ENCODE data around the gene SH2D7. TPM values are rescaled to one million over a fixed set of nuclear protein-coding genes. Genes with fewer than 3 reads are reported as not detected.
A peak's percentile ranks its signal among the peaks of the same experiment; 100 is the strongest.

Gene SH2D7
- total RNA-seq, 1 donor from 2014 or later: not detected

DNA sequence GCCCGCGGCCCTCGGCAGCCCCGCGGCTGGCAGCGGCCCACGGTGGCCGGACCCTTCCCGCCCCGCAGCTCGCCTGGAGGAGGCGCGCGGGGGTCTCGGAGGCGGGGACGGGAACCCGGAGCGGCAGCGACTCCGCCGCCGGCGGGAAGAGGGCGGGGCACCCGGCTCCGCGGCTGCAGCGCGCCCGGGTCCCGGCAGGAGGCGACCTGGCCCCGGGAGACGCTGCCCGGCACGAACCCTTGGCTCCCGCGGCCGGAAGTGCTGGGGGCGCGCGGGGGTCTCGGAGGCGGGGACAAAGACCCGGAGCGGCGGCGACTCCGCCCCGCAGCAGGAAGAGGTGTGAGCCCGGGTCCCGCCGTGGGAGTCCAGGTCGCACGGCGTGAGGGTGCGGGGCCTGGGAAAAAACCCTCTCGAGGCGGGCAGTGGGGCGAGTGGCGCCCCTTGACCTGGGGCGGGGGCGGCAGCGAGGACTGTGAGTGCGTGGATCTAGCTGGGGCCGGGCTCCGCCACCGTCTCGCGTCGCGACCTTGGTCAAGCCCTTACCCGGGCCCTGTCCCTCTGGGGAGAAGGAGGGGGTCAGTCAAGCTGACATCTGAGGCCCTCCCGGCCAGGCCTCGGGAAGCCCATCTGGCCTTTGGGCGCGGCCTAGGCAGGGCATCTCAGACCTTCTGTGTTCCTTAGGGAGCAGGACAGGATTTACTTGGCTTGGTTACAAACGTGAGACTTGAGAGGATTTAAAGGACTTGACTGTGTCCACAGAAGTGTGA is 39.1 kb downstream of the SH2D7 start, which contains the start of gene CIB2:
Gene CIB2 (minus strand): TSS at position 151 of the 767 bp plus-strand sequence. CDS start 230 bp downstream, outside the sequence.
- no peaks in the 10 kb centered on the region for H3K9me3 Mint-ChIP-seq (ENCODE audit: low read depth)
- TF ChIP-seq, protein P1, sequence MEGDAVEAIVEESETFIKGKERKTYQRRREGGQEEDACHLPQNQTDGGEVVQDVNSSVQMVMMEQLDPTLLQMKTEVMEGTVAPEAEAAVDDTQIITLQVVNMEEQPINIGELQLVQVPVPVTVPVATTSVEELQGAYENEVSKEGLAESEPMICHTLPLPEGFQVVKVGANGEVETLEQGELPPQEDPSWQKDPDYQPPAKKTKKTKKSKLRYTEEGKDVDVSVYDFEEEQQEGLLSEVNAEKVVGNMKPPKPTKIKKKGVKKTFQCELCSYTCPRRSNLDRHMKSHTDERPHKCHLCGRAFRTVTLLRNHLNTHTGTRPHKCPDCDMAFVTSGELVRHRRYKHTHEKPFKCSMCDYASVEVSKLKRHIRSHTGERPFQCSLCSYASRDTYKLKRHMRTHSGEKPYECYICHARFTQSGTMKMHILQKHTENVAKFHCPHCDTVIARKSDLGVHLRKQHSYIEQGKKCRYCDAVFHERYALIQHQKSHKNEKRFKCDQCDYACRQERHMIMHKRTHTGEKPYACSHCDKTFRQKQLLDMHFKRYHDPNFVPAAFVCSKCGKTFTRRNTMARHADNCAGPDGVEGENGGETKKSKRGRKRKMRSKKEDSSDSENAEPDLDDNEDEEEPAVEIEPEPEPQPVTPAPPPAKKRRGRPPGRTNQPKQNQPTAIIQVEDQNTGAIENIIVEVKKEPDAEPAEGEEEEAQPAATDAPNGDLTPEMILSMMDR (IDR thresholded peaks at IDR 0.05): peak; percentile 87
- no peaks in the 10 kb centered on the region for H3K36me3 Mint-ChIP-seq (ENCODE audit: low read depth)
- DNase-seq (ENCODE audit: low spot score): no peak
- no peaks in the 10 kb centered on the region for H3K27me3 Mint-ChIP-seq (ENCODE audit: low read depth)
- H3K4me1 Mint-ChIP-seq (ENCODE audit: low read depth): peaks cover 12% of the 10 kb centered on the region
- H3K27ac Mint-ChIP-seq (ENCODE audit: unreplicated experiment): peak within 1 kb of the TSS; percentile 79
- H3K4me3 Mint-ChIP-seq (ENCODE audit: unreplicated experiment): peak within 1 kb of the TSS; percentile 84

DNA sequence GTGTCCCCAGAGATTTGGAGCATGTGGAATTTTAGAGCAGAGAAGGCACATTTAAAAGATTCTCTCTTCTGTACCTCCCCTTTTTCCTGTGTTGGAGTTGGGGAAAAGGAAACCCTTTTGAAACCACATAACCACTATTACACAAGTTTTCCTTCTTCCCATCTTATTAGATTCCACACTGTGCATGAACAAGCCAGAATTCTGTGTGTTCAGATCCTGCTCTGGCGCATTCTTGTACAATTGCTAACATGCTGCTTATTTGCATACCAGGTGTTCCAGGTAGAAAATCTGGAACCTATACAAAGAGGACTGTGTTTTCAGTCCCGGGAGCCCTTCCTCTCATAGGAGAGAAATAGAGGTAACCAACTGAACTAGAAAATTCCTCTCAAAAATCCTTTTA is 41.4 kb downstream of the SH2D7 start:
- DNase-seq (ENCODE audit: low spot score): no peak
- Mint-ChIP-seq H3K36me3 (ENCODE audit: low read depth) (no peaks in the 10 kb centered on the region), H3K9me3 (ENCODE audit: low read depth) (no peaks in the 10 kb centered on the region), H3K4me3 (ENCODE audit: unreplicated experiment) (no peak overlapping the region), H3K4me1 (ENCODE audit: low read depth) (peaks cover 12% of the 10 kb centered on the region), H3K27ac (ENCODE audit: unreplicated experiment) (no peak overlapping the region), H3K27me3 (ENCODE audit: low read depth) (no peaks in the 10 kb centered on the region)
- TF ChIP-seq, protein P1 (IDR thresholded peaks at IDR 0.05): no peak

DNA sequence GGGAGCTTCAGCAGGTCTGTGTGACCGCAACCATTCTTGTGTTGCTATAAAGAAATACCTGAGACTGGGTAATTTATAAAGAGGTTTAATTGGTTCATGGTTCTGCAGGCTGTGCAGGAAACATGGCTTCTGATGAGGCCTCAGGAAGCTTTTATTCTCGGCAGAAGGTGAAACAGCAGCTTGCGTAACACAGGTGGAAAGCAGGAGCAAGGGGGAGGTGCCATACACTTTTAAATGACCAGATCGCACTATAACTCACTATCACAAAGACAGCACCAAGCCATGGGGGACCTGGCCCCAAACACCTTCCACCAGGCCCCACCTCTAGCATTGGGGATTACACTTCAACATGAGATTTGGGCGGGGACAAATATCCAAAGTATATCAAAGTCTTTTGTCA is 47.2 kb downstream of the SH2D7 start:
- no peaks in the 10 kb centered on the region for H3K27me3 Mint-ChIP-seq (ENCODE audit: low read depth)
- no peaks in the 10 kb centered on the region for H3K4me1 Mint-ChIP-seq (ENCODE audit: low read depth)
- H3K4me3 Mint-ChIP-seq (ENCODE audit: unreplicated experiment): no peak overlapping the region
- H3K27ac Mint-ChIP-seq (ENCODE audit: unreplicated experiment): no peak overlapping the region
- no peak for DNase-seq (ENCODE audit: low spot score)
- no peaks in the 10 kb centered on the region for H3K36me3 Mint-ChIP-seq (ENCODE audit: low read depth)
- TF ChIP-seq, protein P1 (IDR thresholded peaks at IDR 0.05): no peak
- H3K9me3 Mint-ChIP-seq (ENCODE audit: low read depth): no peaks in the 10 kb centered on the region

DNA sequence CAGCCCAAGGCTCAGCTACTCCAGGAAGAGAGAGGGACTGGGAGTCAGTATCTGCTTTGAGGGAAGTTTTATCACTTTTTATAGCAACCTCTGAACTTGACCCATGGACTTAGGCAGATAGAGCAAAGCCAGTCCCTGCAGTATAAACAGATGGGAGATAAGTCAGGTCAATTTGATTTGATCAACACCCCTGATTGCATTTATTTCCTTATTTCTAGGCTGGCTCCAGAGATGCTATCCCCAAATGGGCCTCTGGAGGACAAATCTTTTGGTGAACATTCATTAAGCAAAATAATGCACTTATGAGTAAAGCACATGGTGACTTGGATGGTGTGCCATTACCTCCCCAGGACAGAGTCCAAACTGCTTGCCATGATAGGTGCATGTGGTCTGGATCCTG is 47.9 kb downstream of the SH2D7 start:
- Mint-ChIP-seq H3K9me3 (ENCODE audit: low read depth) (no peaks in the 10 kb centered on the region), H3K4me1 (ENCODE audit: low read depth) (no peaks in the 10 kb centered on the region), H3K4me3 (ENCODE audit: unreplicated experiment) (no peak overlapping the region), H3K27me3 (ENCODE audit: low read depth) (no peaks in the 10 kb centered on the region), H3K27ac (ENCODE audit: unreplicated experiment) (no peak overlapping the region), H3K36me3 (ENCODE audit: low read depth) (no peaks in the 10 kb centered on the region)
- TF ChIP-seq, protein P1 (IDR thresholded peaks at IDR 0.05): no peak
- no peak for DNase-seq (ENCODE audit: low spot score)

DNA sequence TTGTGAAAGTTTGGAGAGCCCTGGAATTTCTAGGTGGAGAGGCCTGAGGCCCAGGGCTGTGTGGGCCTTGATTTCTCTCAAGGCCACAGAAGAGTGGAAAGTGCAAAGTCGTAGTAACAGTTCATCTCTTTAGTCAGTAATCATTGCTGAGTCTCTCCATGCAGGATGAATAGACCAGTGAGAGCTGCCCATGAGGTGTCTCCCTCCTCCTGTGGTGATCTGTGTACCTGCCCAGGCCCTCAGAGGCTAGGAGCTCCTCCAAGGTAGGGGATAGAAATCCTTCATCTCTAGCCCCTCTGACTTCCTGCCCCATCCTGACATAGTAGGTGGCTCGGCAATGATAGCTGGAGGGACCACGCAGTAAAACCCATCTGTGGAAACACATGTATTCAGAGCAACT is 50.0 kb downstream of the SH2D7 start:
- Mint-ChIP-seq H3K4me3 (ENCODE audit: unreplicated experiment) (no peak overlapping the region), H3K4me1 (ENCODE audit: low read depth) (peaks cover 1% of the 10 kb centered on the region), H3K9me3 (ENCODE audit: low read depth) (no peaks in the 10 kb centered on the region), H3K27ac (ENCODE audit: unreplicated experiment) (no peak overlapping the region), H3K36me3 (ENCODE audit: low read depth) (no peaks in the 10 kb centered on the region), H3K27me3 (ENCODE audit: low read depth) (no peaks in the 10 kb centered on the region)
- DNase-seq (ENCODE audit: low spot score): no peak
- TF ChIP-seq, protein P1 (IDR thresholded peaks at IDR 0.05): no peak
